MM.1S (cell line): ENCODE measurements around the gene FMN1.

ENCODE experiments used
- CTCF ChIP-seq: fragments of 300-600 bp; sonication (generic); IDR thresholded peaks from 2 replicates; pipeline ENCODE4 v1.5.1; 2016; ENCODE audit warnings: antibody characterized with exemption, low read length, mixed read lengths
- EZH2 ChIP-seq: fragments of 300-600 bp; sonication (generic); optimal IDR thresholded peaks from 2 replicates; pipeline ENCODE3; 2017; ENCODE audit warnings: low read depth, mild to moderate bottlenecking, antibody characterized with exemption, low read length, mixed read lengths

DNA sequence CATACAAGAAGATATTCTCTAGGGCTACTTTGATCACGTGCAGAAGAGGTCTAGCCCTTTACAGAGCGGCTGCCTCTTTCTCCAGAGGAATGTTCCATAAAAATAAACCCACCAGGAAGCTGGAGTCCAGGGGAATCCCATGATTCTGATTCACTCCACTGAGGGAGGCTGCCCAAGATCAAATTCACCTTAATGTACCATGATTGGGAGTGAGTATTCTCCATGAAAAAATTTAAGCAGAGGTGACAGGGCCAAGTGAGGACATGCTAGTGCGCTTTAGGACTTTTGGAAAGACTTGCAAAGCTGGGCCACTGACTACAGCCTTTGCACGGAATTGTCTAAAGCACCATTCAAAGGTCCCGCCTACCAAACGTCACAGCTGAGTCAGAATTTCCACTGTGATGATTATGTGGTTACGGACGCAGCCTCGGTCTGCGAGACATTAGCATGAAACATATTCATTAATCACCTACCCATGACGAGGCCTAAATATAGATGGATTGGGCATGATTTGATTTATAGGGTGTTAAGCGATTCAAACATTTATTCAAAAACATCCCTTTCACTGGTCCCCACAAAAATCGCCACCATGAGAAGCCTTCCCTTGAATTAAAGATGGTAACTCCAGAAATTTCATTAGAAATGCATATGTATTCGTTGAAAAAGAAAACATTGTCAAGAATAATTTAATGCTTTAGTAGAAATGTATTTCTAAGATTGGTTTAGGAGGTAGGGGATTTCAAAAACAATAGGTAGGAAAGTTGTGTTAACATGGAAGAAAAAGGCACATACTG is 324.1 kb downstream of the FMN1 start:
- TF ChIP-seq CTCF, result no peak
- no peak for TF ChIP-seq EZH2
